Measurements from ENCODE around the gene PKDREJ. TPM values are rescaled to one million over a fixed set of nuclear protein-coding genes. Genes with fewer than 3 reads are reported as not detected.

The PKDREJ gene
- total RNA-seq, 1 experiment from 2014 or later, result not detected

- no peak for DNase-seq (ENCODE audit: low read depth)
These were observed 27.1 kb upstream of the PKDREJ start for GRCh38 chr22:46290121-46290842.

GRCh38 chr22:46289244-46289891, 26.2 kb upstream of the PKDREJ start:
- DNase-seq (ENCODE audit: low read depth), result no peak

GRCh38 chr22:46288846-46289243, 25.7 kb upstream of the PKDREJ start:
- no peak for DNase-seq (ENCODE audit: low read depth)

GRCh38 chr22:46287873-46288751, 25.0 kb upstream of the PKDREJ start:
- no peak for DNase-seq (ENCODE audit: low read depth)

GRCh38 chr22:46286941-46287872, 24.1 kb upstream of the PKDREJ start:
- DNase-seq (ENCODE audit: low read depth), result no peak

GRCh38 chr22:46286006-46286405, 22.9 kb upstream of the PKDREJ start:
- peak; percentile 52 for DNase-seq (ENCODE audit: low read depth)

GRCh38 chr22:46281866-46282678, 18.9 kb upstream of the PKDREJ start:
- DNase-seq (ENCODE audit: low read depth), result no peak

- no peak for DNase-seq (ENCODE audit: low read depth)
These were observed 18.0 kb upstream of the PKDREJ start for GRCh38 chr22:46280999-46281623.

GRCh38 chr22:46280063-46280817, 17.1 kb upstream of the PKDREJ start:
- DNase-seq (ENCODE audit: low read depth), result no peak

- no peak for DNase-seq (ENCODE audit: low read depth)
These were observed 15.8 kb upstream of the PKDREJ start for GRCh38 chr22:46278656-46279645.

- no peak for DNase-seq (ENCODE audit: low read depth)
These were observed 13.4 kb upstream of the PKDREJ start for GRCh38 chr22:46276563-46276962.

GRCh38 chr22:46275455-46276122, 12.4 kb upstream of the PKDREJ start:
- DNase-seq (ENCODE audit: low read depth), result no peak

GRCh38 chr22:46274381-46274780, 11.2 kb upstream of the PKDREJ start:
- no peak for DNase-seq (ENCODE audit: low read depth)

- DNase-seq (ENCODE audit: low read depth), result no peak
These were observed 10.4 kb upstream of the PKDREJ start for GRCh38 chr22:46273432-46274148.

- no peak for DNase-seq (ENCODE audit: low read depth)
These were observed 9.8 kb upstream of the PKDREJ start for GRCh38 chr22:46272762-46273431.

- no peak for DNase-seq (ENCODE audit: low read depth)
These were observed 9.1 kb upstream of the PKDREJ start for GRCh38 chr22:46272196-46272595.

All from LHCN-M2 (cell line).